IPS-11a (cell line): ENCODE data around the gene ZDHHC11B.

Source experiments
- H3K4me3 ChIP-seq: one replicate; pipeline ENCODE4 v1.5.1; 2013; ENCODE audit warnings: low read depth, low read length, control low read depth

Gene ZDHHC11B

DNA sequence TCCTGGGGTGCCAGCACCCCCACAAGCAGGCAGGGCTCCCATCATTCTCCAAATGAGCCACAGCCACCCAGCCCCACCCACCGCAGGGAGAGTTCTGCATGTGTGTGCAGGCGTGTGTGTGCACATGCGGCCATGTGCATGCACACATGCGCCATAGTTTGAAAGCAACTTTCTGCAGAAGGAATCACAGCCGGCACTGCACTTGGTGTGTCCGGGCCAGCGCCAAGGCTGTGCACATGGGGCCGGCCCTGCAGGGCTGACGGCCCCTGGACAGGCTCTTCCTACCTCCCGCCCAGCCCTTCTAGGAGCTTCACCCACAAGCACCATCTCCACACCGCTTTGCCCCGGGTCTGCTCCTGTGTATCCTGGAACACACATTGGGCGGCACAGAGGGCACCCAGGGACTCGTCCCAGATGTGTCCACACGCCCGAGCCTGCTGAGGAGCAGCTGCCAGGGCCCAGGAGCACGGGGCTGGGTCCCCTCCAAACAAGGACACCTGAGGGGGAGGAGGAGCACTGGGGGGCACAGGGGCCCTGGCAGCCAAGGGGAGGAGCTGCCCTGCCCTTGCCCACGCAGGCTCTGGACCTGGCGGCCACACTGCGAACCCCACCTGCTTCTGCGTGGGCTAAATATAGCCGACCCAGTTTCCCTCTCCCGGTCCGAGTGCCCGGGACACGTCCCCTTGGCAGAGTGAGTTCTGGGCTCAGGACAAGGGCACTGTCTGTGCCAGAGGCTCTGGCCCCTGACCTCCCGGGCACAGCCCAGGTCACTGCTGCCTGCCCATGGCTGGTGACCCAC lies 110.5 kb downstream of the ZDHHC11B start:
- H3K4me3 ChIP-seq, result no peak overlapping the region

DNA sequence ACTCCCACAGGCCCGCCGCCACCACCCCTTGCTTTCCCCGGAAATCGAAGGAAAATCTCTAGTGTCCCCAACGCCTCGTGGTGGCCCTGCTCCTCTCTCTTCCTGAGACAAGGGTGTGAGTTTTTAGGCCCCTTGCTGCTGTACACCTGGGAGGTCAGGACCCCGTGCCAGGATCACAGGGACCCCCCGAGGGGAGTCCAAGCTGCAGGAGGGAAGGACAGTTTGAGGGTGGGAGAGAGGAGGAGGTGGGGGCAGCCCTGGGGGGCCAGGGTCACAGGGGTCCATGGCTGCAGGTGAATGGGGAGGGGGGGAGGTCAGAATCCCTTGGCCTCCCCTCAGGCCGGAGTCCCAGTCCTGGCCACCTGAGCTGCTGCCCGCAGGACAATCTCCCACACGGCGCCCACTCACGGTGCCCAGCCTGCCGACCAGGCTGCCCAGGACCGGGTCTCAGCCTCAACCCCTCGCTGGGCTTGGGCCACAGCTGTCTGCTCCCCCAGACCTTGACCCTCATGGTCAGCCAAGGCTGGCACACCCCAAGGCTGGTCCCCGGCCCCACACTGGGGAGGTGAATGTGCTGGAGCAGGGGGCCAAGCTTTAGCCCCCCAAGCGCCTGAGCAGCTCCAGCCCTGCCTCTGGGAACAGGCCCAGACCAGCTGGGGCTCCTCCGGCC lies 111.2 kb downstream of the ZDHHC11B start:
- H3K4me3 ChIP-seq, result no peak overlapping the region

DNA sequence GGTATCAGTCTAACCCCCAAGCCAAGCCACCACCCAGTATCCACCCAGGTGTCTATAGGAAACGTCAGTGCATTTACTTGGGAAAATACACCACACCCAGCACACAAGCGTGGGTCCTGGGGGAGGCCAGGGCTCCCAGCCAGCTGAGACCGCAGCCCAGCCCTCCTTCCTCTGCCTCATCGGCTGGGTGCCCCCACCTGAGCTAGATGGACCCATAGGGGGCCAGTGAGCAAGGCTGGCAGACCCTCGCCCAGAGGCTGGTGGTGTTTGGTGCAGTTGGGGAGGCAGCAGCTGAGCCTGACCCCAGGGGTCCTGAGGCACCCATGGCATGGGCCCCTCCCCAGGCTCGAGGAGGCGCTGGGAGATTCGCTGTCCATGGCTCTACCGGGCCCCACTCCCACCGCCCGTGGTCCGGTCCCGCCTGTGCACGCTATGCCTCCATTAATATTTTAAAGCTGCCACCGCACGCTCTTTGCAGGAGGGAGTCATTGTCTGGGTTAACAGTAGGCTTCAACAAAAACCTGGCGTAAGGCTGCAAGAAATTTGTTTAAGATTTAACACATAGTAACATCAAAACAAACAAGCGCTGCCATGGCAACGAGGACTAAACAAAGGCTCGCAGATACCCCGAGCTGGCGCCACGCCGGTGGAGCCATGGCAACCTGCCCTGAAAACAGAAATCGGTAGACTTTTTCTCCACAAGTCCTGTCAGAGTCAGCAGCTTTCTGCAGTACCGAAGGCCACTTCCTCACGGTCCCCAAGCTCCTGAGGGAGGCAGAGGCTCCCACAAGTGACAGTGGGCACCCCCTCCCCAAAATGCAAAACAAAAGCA lies 112.0 kb downstream of the ZDHHC11B start:
- H3K4me3 ChIP-seq, result no peak overlapping the region

DNA sequence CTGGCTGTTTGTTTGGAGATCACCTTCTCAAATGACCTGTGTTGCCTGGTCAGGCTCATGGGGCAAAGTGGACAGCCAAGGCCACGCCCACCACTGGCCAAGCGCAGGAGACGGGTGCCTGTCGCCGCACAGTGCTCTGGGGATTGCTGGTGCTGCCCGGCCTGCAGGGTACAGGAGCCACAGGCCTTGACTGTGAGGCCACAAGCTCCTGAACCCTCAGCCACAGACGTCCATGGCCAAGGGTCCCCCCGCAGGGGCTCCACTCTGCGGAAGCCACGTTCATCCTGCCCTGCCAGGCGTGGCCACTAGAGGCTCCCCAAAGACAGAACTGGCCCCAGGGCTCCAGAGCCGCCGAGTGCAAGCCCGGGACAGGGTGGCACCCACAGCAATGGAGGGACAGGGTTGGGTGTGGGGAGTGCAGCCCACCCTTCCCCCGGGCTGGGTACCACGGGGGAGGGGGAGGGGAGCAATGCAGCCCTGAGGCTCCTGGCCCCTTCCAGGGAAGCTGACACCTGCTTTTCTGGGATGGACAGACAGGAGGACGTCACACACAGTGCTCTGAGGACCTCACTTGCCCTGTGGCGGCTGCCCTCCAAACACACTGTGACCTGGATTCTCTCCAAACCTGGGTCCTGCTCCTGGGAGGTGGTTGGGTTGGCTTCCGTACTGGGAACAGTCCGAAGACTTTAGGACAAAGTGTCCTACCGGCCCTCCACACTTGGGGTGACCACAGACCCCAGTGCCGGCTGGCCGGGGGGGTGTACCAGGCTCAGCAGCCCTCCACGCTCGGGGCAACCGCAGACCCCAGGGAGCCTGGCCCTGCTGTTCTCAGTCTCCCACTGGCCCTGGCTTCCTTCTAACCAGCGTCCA lies 112.8 kb downstream of the ZDHHC11B start:
- no peak overlapping the region for H3K4me3 ChIP-seq

DNA sequence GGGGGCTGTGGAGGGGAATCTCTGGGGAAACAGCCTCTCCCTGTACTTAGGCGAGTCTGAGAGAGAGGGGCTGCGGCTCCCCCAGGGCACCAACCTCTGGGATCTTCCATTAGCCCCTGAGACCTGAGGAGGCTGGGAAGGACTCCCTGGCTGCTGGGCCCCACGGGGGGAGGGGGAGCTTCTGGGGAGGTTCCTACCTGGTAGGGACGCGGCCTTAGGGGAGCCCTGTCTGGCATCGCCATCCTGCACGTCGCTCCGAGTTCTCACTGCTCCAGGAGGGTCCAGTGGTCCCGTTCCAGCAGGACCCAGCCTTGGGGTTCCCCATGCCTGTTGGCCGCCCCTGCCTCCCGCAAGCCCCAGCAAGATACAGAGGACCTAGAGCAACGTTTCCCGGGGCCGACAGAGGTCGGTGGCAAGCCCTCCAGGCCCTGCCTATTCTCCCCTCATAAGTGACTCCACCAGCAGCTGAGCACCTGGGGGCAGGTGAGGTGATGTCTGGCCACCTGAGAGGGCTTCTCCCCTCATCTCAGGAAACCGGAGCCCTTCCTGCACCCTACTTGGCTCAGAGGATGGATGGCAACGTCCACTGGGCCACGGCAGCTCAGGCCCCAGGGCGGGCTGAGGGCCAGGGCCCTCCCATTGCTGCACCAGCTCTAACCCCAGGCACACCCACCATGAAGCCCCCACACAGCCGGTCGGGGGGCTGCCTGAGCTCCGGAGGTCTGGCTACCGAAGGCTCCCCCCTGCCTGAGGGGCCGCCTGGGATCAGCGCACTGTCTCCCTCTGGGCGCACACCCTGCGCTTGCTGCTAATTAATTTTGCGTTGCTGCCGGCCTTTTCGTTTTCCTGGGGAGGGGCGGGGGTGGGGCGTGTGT lies 113.9 kb downstream of the ZDHHC11B start:
- H3K4me3 ChIP-seq, result no peak overlapping the region

DNA sequence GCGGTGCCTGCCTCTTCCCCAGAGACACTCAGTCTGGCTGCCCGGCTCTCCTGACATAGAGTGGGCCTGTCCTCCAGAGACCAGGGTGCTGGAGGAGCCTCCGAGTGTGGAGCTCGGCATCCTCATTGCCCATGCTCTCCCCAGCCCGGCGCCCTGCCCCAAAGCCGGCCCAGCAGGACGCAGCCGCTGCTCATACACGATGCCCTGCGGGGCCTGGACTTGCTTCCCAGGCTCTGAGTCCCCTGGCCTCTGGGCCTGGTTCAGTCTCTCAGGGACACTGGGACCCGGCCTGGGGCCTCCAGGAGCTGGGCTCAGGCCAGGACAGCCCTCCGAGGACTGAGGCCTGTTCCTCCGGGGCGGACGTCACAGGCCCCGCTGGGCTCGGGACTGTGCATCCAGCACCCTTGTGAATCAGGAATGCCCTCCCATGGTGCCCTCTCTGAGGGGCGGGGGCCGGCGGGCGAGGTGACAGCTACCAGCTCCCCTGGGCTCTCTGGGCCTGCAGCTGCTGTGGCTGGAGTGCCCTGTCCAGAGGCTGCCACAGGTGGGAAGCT lies 114.6 kb downstream of the ZDHHC11B start:
- H3K4me3 ChIP-seq, result no peak overlapping the region

DNA sequence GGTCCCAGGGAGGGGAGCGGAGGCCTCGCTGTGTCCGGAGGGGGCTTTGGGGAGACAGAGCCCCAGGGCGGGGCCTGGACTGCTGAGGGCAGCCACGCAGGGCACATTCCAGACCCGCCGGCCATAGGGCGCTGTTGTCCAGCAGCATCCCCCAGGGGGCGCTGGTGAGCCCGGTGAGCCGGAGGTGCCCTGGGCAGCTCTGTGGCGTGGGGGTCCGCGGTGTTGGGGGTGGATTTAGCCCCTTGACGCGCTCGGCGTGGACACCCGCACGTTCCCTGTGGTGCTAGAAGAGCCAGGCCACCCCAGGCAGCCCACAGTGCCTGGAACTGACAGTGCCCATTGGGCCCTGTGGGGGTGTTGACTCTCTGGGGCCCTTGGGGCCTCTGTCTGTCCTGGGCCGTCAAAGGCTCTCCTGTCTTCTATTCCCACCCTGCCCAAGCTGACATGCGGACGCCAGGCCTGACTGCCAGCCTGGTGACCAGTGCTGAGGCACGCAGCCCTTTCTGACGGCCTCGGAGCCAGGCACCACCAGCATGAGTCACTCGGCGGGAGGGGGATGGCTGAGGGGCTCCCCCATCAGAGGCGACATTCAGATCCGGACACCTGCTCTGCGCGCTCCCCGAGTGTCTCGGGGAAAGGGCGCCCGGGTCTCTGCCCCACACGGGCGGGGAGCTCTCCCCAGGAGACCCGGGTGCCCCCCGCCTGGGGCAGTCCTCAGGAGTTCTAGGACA lies 115.3 kb downstream of the ZDHHC11B start:
- H3K4me3 ChIP-seq, result no peak overlapping the region

DNA sequence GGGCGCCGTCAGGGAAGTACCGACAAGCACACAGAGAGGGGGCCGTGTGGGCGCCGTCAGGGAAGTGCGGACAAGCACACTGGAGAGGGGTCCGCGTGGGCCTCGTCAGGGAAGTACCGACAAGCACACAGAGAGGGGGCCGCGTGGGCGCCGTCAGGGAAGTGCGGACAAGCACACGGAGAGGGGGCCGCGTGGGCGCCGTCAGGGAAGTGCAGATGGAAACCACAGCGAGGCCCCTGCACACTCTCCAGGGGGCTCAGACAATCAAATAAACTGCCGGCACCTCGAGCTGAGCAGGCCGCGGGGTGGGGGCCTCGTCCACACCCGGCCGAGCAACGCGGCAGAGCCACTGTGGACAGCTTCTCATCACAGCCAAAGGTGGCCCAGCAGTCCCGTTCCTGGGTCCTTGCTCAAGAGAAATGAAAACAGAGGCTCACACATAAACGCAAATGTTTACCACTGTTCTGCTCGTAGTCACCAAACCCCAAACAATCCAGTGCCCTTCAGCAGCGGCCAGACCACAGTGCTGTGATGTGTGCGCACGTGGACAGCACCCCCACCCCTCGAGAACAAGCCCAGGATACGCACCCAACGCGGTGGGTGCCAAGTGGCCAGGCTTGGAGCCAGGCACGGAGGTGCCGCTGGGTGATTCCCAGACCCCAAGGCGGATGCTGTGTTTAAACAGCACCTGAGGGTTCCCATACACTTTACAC lies 116.1 kb downstream of the ZDHHC11B start:
- no peak overlapping the region for H3K4me3 ChIP-seq

DNA sequence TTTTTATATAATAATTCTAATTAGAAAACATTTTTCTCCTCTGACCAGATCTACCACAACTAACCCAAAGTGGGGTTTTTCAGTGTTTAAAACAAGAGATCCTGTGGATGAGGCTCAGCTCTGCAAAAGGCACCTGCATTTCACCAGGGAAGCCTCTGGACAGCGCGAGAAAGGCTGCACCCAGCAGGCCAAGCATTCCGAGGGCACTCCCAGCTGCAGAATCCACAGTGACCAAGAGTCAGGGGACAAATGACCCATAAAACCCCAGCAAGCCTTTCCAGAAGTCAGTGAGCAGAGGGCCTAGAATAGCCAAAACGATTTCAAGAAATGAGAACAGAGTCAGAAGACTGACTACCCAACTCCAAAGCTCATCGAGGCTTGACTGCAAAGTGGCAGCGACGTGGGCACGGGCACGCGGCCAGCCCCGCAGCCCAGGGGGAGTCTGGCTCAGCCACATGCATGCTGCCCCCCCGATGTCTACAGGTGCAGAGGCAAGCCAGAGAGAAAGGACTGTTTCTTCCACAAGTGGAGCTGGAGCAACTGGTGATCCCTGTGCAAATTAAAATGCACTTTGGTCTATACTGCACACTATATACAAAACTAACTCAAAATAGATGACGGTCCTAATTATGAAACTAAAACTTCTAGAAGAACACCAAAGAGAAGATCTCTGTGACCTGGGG lies 117.6 kb downstream of the ZDHHC11B start:
- H3K4me3 ChIP-seq, result no peak overlapping the region

DNA sequence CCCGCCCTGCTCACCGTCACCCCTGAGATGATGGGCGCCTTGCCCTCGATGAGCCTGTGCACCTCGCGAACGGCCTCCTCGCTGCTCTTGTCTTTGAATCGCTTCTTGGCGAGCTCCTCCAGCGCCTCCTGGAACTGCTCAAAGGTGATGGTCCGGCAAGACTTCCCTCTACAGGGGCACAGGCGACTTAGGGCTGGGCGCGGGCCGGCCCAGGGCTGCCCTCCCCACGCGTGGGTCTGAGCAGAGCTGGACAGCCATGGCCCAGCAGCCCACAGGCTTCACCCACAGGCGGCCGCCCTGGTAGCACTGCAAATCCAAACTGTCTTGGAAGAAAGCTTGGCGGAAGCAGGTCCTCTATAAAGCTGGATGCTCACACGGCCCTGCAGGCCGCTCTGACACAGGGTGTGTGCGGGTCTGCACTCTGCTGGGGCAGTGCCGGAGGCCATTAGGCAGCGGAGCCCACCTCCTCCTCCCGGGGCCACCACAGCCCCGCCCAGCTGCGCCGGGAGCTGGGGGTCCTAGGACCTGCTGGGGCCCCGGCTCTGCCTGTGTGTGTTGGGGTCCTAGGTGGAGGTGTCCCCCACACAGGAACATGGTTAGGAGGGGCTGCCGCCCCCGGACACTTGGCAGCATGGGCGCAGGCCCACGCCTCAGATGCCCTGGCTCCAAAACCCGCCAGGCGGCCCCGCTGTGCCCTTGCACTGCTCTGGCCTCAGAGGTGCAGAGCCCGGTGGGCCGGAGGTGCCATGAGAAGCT lies 118.4 kb downstream of the ZDHHC11B start:
- no peak overlapping the region for H3K4me3 ChIP-seq

DNA sequence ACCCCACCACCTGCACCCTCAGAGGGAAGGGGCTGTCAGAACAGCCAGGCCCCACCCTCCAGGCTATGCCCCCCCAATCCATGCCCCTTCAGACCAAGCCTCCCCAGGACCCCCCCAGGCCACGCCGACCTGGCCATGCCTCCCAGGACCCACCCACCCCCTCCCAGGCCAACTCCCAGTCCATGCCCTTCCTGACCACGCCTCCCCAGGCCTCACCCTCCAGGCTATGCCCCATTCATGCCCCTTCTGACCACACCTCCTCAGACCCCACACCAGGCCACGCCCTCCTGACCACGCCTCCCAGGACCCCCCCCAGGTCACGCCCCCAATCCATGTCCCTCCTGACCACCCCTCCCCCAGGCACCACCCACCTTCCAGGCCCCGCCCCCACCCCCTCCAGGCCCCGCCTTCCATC lies 119.0 kb downstream of the ZDHHC11B start:
- H3K4me3 ChIP-seq, result no peak overlapping the region

DNA sequence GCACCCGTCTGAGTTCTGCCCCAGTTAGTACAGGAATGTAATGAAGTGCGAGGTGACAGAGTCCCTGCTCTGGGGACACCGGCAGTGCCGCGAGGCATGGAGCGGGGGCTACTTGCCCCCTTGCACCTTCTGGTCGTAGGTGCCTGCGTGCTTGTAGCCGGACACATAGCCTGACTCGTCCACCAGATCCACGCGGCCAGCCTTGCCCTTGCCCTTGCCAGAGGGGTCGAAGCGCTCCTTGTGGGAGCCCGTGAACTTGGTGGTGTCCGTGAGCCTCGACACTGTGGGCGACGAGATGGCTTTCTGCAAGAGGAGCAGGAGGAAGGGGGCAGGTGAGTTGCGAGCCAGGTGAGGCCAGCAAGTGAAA lies 119.6 kb downstream of the ZDHHC11B start:
- H3K4me3 ChIP-seq, result no peak overlapping the region

DNA sequence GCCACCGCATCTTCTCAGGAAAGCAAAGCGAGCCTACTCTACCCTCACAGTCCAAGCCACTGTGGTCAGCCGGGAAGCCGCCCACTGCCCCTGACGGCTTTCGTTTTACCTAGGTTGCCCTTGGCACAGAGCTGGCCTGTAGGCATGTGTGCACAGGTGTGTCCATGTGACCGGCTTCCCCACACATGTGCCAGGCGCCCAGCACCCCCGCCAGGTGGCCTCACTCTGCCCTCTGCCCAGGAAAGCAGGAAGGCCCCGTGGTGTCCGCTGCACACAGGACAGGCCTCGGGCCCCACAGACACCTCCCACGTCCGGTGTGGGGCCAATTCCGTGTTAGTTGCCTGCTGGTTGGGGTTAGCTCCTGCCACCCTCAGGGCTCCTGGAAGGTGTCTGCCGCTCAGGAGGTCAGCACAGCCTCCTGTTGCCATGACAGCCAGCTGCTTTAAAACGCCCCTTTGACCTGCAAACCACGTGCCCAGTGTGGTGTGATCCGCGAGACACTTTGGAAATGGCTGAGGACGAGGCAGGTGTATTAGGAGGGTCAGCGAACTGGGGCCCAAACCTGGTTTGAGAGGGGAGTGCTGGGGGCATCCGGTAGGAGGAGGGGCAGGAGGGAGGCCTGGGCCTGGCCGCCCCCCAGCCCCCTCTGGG lies 120.1 kb downstream of the ZDHHC11B start:
- no peak overlapping the region for H3K4me3 ChIP-seq

DNA sequence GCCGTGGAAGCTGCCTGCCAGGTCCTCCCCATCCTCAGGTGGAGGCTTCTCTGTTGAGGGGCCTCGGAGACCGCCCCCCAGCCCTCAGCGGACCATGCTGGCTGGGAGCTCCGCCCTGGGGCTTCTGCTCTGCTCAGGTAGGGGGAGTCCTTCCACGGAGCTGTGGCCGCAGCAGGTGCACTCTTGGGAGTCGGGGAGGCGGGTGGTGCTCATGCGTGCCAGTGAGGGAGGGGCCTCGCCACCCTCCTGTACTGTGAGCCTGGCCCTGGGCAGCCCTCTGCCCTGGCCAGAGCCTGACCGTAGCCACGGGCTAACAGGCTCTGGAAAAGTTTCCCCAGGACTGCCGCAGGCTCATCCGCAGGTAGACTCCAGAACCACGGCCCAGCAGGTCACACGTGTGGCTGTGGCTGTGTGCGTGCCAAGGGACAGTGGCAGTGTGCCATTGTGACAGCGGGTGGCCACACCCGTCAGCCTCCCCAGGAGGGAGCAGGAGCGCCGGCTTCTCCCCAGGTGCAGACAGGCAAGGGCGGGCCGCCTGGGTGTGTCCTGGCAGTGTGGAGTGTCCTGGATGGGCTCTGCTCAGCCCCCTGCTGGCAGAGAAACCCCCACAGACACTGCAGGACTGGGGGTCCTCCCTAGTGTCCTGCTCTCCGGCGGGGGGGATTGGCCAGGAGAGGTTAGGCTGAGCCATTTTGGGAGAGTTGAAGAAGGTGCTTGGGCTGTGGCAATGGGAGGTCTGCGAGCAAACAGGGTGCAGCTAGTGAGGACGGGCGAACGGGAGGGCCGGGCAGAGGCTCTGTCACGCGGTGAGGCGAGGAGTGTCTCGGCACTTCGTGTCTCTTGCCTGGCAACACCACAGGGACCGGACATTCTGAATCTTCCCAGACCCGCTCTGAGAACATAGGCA lies 120.8 kb downstream of the ZDHHC11B start:
- H3K4me3 ChIP-seq, result no peak overlapping the region

DNA sequence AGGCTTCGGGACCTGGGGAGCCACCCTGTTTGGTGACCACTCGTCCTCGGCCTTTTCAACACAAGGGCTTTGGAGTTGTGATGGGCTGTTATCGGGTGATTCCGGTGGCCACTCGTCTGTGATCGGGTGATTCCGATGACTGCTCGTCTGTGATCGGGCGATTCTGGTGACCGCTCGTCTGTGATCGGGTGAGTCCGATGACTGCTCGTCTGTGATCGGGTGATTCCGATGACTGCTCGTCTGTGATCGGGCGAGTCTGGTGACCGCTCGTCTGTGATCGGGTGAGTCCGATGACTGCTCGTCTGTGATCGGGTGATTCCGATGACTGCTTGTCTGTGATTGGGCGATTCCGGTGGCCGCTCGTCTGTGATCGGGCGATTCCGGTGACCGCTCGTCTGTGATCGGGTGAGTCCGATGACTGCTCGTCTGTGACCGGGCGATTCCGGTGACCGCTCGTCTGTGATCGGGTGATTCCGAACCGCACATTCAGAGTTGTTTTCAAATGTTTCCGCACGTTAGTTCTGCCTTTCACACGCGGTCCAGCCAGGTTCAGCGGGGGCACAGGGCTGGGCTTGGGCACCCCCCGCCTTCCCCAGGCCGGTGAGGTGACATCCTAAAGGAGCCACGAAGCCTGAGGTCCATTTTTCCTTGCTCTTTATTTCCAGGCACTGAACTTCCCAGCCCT lies 121.6 kb downstream of the ZDHHC11B start:
- H3K4me3 ChIP-seq, result no peak overlapping the region
